ENCODE results near the gene ZNF776. TPM values are rescaled to one million over a fixed set of nuclear protein-coding genes. Genes with fewer than 3 reads are reported as not detected.
A peak's percentile ranks its signal among the peaks of the same experiment; 100 is the strongest.

ZNF776 gene
- total RNA-seq, 1 donor from 2014 or later: 48.3 TPM

GRCh38 chr19:57759096-57759495 is 12.5 kb downstream of the ZNF776 start:
- Histone ChIP-seq H4K20me1 (ENCODE audit: low read depth) (peaks cover 17% of the 10 kb centered on the region), H3K36me3 (peaks cover 29% of the 10 kb centered on the region), H3K4me3 (no peak overlapping the region), H3F3A (ENCODE audit: low read depth) (peaks cover 6% of the 10 kb centered on the region), H3K27me3 (no peaks in the 10 kb centered on the region), H3K27ac (no peak overlapping the region), H3K79me2 (ENCODE audit: low read depth) (peaks cover 18% of the 10 kb centered on the region), H3K4me1 (no peaks in the 10 kb centered on the region), H3K9me3 (ENCODE audit: low read depth) (no peaks in the 10 kb centered on the region), H2AFZ (replicated peaks) (no peak overlapping the region), H3K9ac (no peak overlapping the region), H3K4me2 (no peak overlapping the region)
- H3K27ac Mint-ChIP-seq: no peak overlapping the region
- TF ChIP-seq, protein P1, sequence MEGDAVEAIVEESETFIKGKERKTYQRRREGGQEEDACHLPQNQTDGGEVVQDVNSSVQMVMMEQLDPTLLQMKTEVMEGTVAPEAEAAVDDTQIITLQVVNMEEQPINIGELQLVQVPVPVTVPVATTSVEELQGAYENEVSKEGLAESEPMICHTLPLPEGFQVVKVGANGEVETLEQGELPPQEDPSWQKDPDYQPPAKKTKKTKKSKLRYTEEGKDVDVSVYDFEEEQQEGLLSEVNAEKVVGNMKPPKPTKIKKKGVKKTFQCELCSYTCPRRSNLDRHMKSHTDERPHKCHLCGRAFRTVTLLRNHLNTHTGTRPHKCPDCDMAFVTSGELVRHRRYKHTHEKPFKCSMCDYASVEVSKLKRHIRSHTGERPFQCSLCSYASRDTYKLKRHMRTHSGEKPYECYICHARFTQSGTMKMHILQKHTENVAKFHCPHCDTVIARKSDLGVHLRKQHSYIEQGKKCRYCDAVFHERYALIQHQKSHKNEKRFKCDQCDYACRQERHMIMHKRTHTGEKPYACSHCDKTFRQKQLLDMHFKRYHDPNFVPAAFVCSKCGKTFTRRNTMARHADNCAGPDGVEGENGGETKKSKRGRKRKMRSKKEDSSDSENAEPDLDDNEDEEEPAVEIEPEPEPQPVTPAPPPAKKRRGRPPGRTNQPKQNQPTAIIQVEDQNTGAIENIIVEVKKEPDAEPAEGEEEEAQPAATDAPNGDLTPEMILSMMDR (IDR thresholded peaks at IDR 0.05): no peak
- no peak for TF ChIP-seq EZH2 (IDR thresholded peaks at IDR 0.05)
- no peak for TF ChIP-seq EZH2phosphoT487 (IDR thresholded peaks at IDR 0.05)
- peaks cover 8% of the 10 kb centered on the region for H3K27me3 Mint-ChIP-seq (ENCODE audit: insufficient read depth, low read depth)
- peaks cover 80% of the 10 kb centered on the region for H3K36me3 Mint-ChIP-seq
- no peak overlapping the region for H3K4me3 Mint-ChIP-seq
- H3K4me1 Mint-ChIP-seq: no peaks in the 10 kb centered on the region
- peaks cover 37% of the 10 kb centered on the region for H3K9me3 Mint-ChIP-seq
- DNase-seq (ENCODE audit: low spot score): no peak

- Histone ChIP-seq H4K20me1 (ENCODE audit: low read depth) (peaks cover 18% of the 10 kb centered on the region), H3K27ac (no peak within 1 kb of the TSS), H3F3A (ENCODE audit: low read depth) (peaks cover 8% of the 10 kb centered on the region), H3K27me3 (no peaks in the 10 kb centered on the region), H3K36me3 (no peaks in the 10 kb centered on the region), H3K4me3 (peak within 1 kb of the TSS; percentile 81), H3K4me1 (peaks cover 11% of the 10 kb centered on the region), H3K9ac (peak within 1 kb of the TSS; percentile 87), H2AFZ (replicated peaks) (peak within 1 kb of the TSS; percentile 56), H3K4me2 (peak within 1 kb of the TSS; percentile 95), H3K79me2 (ENCODE audit: low read depth) (peaks cover 49% of the 10 kb centered on the region), H3K9me3 (ENCODE audit: low read depth) (no peaks in the 10 kb centered on the region)
- peaks cover 12% of the 10 kb centered on the region for H3K4me1 Mint-ChIP-seq
- H3K36me3 Mint-ChIP-seq: peaks cover 58% of the 10 kb centered on the region
- no peak for TF ChIP-seq EZH2phosphoT487 (IDR thresholded peaks at IDR 0.05)
- TF ChIP-seq, protein P1 (IDR thresholded peaks at IDR 0.05): no peak
- no peak for TF ChIP-seq EZH2 (IDR thresholded peaks at IDR 0.05)
- peak within 1 kb of the TSS; percentile 95 for H3K27ac Mint-ChIP-seq
- peaks cover 2% of the 10 kb centered on the region for H3K27me3 Mint-ChIP-seq (ENCODE audit: insufficient read depth, low read depth)
- H3K9me3 Mint-ChIP-seq: peaks cover 59% of the 10 kb centered on the region
- H3K4me3 Mint-ChIP-seq: peak within 1 kb of the TSS; percentile 93
- peak; percentile 97 for DNase-seq (ENCODE audit: low spot score)
Measured at GRCh38 chr19:57769345-57770131, 22.9 kb downstream of the ZNF776 start, which contains the start of gene ZNF586. Gene ZNF586 (plus strand): TSS chr19:57769676. CDS start chr19:57769843, 167 bp downstream.

DNA sequence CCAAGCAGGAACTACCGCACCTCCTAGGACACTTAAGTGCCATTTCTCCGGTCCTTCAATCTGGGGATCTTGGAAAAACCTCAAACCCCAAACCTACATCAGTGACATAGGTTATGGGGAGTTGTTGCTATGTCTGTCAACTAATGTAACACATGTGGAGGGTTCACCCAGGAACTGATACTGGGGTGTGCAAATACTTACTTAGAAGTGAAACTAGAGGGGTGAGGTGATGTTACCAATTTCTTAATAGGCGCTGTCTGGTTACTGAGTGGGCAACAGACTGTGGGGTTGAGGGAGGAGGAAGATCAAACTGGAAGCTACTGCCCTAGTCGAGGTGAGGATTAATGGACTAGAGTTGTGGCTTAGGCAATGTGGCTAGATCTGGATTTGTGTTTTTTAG is 24.8 kb downstream of the ZNF776 start:
- Histone ChIP-seq H4K20me1 (ENCODE audit: low read depth) (peaks cover 28% of the 10 kb centered on the region), H3K4me1 (peaks cover 11% of the 10 kb centered on the region), H3K9me3 (ENCODE audit: low read depth) (no peaks in the 10 kb centered on the region), H3K4me3 (no peak overlapping the region), H3K27me3 (no peaks in the 10 kb centered on the region), H3K4me2 (peak overlapping the region; percentile 95), H3F3A (ENCODE audit: low read depth) (peaks cover 8% of the 10 kb centered on the region), H3K9ac (no peak overlapping the region), H3K27ac (no peak overlapping the region), H2AFZ (replicated peaks) (no peak overlapping the region), H3K36me3 (no peaks in the 10 kb centered on the region), H3K79me2 (ENCODE audit: low read depth) (peaks cover 67% of the 10 kb centered on the region)
- H3K4me3 Mint-ChIP-seq: peak overlapping the region; percentile 93
- H3K36me3 Mint-ChIP-seq: peaks cover 65% of the 10 kb centered on the region
- H3K27me3 Mint-ChIP-seq (ENCODE audit: insufficient read depth, low read depth): peaks cover 2% of the 10 kb centered on the region
- no peak overlapping the region for H3K27ac Mint-ChIP-seq
- H3K4me1 Mint-ChIP-seq: peaks cover 12% of the 10 kb centered on the region
- peaks cover 71% of the 10 kb centered on the region for H3K9me3 Mint-ChIP-seq
- TF ChIP-seq EZH2 (IDR thresholded peaks at IDR 0.05) (no peak), EZH2phosphoT487 (IDR thresholded peaks at IDR 0.05) (no peak)
- DNase-seq (ENCODE audit: low spot score): no peak

- H2AFZ ChIP-seq (replicated peaks): no peak overlapping the region
- no peak overlapping the region for H3K27ac Mint-ChIP-seq
- H3K27ac ChIP-seq: no peak overlapping the region
- H3K4me1 Mint-ChIP-seq: peaks cover 12% of the 10 kb centered on the region
- TF ChIP-seq EZH2phosphoT487 (IDR thresholded peaks at IDR 0.05) (no peak), EZH2 (IDR thresholded peaks at IDR 0.05) (no peak)
- TF ChIP-seq, protein P1 (IDR thresholded peaks at IDR 0.05): no peak
- H3K4me3 Mint-ChIP-seq: no peak overlapping the region
- no peak overlapping the region for H3K9ac ChIP-seq
- peaks cover 79% of the 10 kb centered on the region for H3K9me3 Mint-ChIP-seq
- H3F3A ChIP-seq (ENCODE audit: low read depth): peaks cover under 1% of the 10 kb centered on the region
- peaks cover 73% of the 10 kb centered on the region for H3K36me3 Mint-ChIP-seq
- no peaks in the 10 kb centered on the region for H3K36me3 ChIP-seq
- no peak overlapping the region for H3K4me2 ChIP-seq
- peaks cover 5% of the 10 kb centered on the region for H3K27me3 Mint-ChIP-seq (ENCODE audit: insufficient read depth, low read depth)
- peaks cover 11% of the 10 kb centered on the region for H3K4me1 ChIP-seq
- no peaks in the 10 kb centered on the region for H3K9me3 ChIP-seq (ENCODE audit: low read depth)
- peaks cover 38% of the 10 kb centered on the region for H4K20me1 ChIP-seq (ENCODE audit: low read depth)
- H3K27me3 ChIP-seq: no peaks in the 10 kb centered on the region
- peaks cover 86% of the 10 kb centered on the region for H3K79me2 ChIP-seq (ENCODE audit: low read depth)
- no peak overlapping the region for H3K4me3 ChIP-seq
- no peak for DNase-seq (ENCODE audit: low spot score)
Measured at GRCh38 chr19:57773488-57773887, 26.9 kb downstream of the ZNF776 start.
